Activated CD4-positive, alpha-beta memory T cell treated with anti-CD3 and anti-CD28 coated beads for 36 hours (primary cell): ENCODE results near the gene AKAP5. TPM values are rescaled to one million over a fixed set of nuclear protein-coding genes. Genes with fewer than 3 reads are reported as not detected.

ENCODE experiments used
- CTCF ChIA-PET: fragments of 350-600 bp; sonication (Branson Sonifier 250); formaldehyde crosslinking; loops from one replicate; lab custom pipeline; 2021; ENCODE audit warnings: antibody characterized with exemption, inconsistent platforms; lab: Charles Lee
- POLR2A ChIA-PET: fragments of 350-600 bp; sonication (Branson Sonifier 250); formaldehyde crosslinking; loops from one replicate; lab custom pipeline; 2021; ENCODE audit warnings: antibody characterized with exemption; lab: Charles Lee
- DNase-seq: peaks from one replicate; pipeline ENCODE4 v3.0.0-alpha.2; 2020
- H3K27ac Mint-ChIP-seq: one replicate; pipeline ENCODE4 v1.8.0; 2021; ENCODE audit warnings: mixed read lengths
- H3K27me3 Mint-ChIP-seq: one replicate; pipeline ENCODE4 v1.8.0; 2021; ENCODE audit warnings: mixed read lengths
- H3K36me3 Mint-ChIP-seq: one replicate; pipeline ENCODE4 v1.8.0; 2021; ENCODE audit warnings: mixed read lengths
- H3K4me1 Mint-ChIP-seq: one replicate; pipeline ENCODE4 v1.8.0; 2021; ENCODE audit warnings: low read depth, mixed read lengths
- H3K4me3 Mint-ChIP-seq: one replicate; pipeline ENCODE4 v1.8.0; 2021; ENCODE audit warnings: mild to moderate bottlenecking, mixed read lengths
- H3K9me3 Mint-ChIP-seq: one replicate; pipeline ENCODE4 v1.8.0; 2021; ENCODE audit warnings: mixed read lengths
- intact Hi-C: fragments of 100-400 bp; cut with micrococcal nuclease; formaldehyde crosslinking; loops from one replicate; pipeline ENCODE4 v1.15.1; 2023
- total RNA-seq, 2 experiments: library from RNA; stranded (reverse); gene quantifications; one replicate each; pipeline ENCODE4 v1.2.3, GENCODE V29; 2021

AKAP5 gene
- total RNA-seq, 2 experiments from 2014 or later = 0.74 to 1.1 TPM

DNA sequence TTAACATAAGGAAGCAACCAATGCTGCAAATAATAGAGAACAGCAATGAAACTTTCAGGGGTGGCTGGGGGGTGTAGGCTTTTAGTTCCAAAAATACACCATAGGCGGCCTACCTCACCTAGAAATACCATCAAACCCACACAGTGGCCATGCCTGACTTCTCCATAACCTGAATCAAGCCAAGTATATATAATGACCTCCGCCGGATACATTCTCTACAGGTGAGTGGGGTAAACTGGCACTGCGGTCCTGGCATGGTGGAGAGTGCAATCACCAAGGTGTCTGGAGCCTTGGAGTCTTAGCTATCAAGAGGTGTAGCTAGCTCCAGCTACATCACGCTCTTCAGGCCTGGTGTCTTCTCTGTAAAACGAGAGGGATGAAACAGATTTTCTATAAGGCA is 37.2 kb downstream of the AKAP5 start:
- DNase-seq = peak; percentile 32
- Mint-ChIP-seq H3K4me3 (peak overlapping the region; percentile 95), H3K9me3 (no peaks in the 10 kb centered on the region), H3K36me3 (peaks cover 28% of the 10 kb centered on the region), H3K4me1 (peaks cover 48% of the 10 kb centered on the region), H3K27me3 (no peaks in the 10 kb centered on the region), H3K27ac (peak overlapping the region; percentile 98)
- ChIA-PET POLR2A (interaction anchor here (1.0 to 3.8 kb wide), 7 partner anchors 9 to 164 kb away, joined by 3 to 18 read pairs (median 5); partner anchors contain the start of genes HSPA2 and MTHFD1), CTCF (interaction anchor here (1.3 to 3.2 kb wide), 4 partner anchors 8 to 73 kb away, joined by 4 to 27 read pairs (median 6); no protein-coding TSS in a partner anchor)
- intact Hi-C loops = loop anchor here (2.0 to 10.0 kb wide), 5 partner anchors 18 to 1028 kb away; partner anchors contain the start of genes CHURC1, MTHFD1 and PPP2R5E

DNA sequence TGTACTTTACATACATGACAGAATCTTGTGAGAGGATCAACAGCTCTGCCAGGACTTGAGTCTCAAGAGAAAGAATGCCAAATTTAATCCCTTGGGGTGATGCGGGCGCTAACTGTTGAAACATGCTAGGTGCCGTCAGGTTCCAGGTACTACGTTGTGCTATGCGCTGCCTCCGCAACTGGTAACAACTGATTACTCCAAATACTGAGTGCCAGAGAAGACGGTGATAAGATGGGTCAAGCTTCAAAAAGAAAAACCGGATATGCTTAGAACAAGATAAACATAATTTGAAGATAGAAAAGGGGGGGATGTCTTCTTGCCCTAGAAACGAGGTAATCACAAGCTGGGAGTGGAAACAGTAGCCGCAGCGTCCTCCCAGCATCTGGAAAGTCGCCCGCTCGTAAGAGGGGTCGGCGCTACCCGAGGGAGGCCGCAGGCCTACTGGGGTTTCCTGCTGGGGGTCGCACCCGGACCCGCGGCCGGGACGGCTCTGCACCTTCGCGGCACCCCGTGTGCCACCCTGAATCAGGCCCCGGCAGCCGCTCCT is 37.7 kb downstream of the AKAP5 start:
- Mint-ChIP-seq H3K27me3 (no peaks in the 10 kb centered on the region), H3K9me3 (no peaks in the 10 kb centered on the region), H3K36me3 (peaks cover 28% of the 10 kb centered on the region), H3K4me3 (peak overlapping the region; percentile 95), H3K4me1 (peaks cover 48% of the 10 kb centered on the region), H3K27ac (peak overlapping the region; percentile 98)
- CTCF ChIA-PET = interaction anchor here (0.7 to 3.2 kb wide), 4 partner anchors 8 to 38 kb away, joined by 3 to 27 read pairs (median 4); partner anchors contain the start of gene HSPA2
- intact Hi-C loops = loop anchor here (1.0 to 10.0 kb wide), 7 partner anchors 8 to 1028 kb away; partner anchors contain the start of genes CHURC1, MTHFD1 and PPP2R5E
- POLR2A ChIA-PET = interaction anchor here (1.0 to 3.8 kb wide), 6 partner anchors 8 to 164 kb away, joined by 3 to 18 read pairs (median 6); partner anchors contain the start of genes HSPA2 and MTHFD1
- peak; percentile 37 for DNase-seq

DNA sequence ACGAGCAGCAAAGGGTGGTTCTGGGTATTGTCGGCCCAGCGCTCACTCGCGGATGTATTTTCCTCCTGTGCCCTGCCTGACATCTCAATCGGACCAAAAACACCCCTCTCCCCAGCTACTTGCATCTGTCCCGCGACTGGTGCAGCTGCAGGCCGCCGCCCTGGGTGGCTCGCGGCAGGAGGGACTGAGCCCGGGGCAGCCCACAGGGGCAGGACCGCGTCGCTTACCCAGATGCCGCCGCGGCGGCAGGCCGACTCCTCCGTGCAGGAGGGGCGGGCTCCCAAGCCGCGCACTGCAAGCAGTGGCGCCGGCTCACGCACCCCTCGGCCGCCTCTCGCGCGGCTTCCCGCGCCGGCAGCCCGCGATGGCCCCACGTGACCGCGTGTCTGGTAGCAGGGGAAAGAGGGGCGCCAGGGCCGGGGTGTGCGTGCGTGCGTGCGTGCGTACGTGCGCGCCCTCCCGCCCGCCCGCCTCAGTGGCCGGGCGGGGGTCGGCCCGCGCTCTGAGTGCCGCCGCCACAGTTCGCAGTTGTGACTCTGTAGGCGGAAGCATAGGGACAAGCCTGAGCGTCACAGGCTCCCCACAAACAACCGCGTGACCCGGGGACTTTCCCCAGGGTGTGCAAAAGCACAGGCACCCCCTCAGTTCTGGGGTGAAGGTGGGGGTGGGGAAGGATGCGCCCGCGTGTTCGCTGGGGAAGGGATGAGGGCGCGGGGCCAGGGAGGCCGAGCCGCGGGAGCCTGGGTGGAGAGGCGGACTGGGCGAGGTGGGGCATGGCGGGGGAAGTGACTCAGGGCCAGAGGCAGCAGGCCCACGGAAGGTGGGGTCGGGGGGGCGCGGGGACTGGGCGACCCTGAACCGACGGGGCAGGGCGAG is 38.4 kb downstream of the AKAP5 start, which contains the start of gene ZBTB25:
Gene ZBTB25, minus strand, starts transcription at position 405 of the 876 bp plus-strand sequence. CDS start 13,305 bp downstream, outside the sequence.
- POLR2A ChIA-PET = interaction anchor here (0.9 to 3.8 kb wide), 11 partner anchors 8 to 862 kb away, joined by 3 to 18 read pairs (median 5); partner anchors contain the start of genes AKAP5, HSPA2 and MTHFD1
- DNase-seq = peak; percentile 95
- Mint-ChIP-seq H3K27me3 (no peaks in the 10 kb centered on the region), H3K9me3 (no peaks in the 10 kb centered on the region), H3K4me1 (peaks cover 53% of the 10 kb centered on the region), H3K36me3 (peaks cover 27% of the 10 kb centered on the region), H3K4me3 (peak within 1 kb of the TSS; percentile 95), H3K27ac (peak within 1 kb of the TSS; percentile 100)
- CTCF ChIA-PET = interaction anchor here (0.7 to 3.2 kb wide), 4 partner anchors 7 to 37 kb away, joined by 3 to 27 read pairs (median 4); partner anchors contain the start of gene HSPA2
- intact Hi-C loops = loop anchor here (1.0 to 10.0 kb wide), 10 partner anchors 8 to 1029 kb away; partner anchors contain the start of genes CHURC1, MAX, MTHFD1 and PPP2R5E

DNA sequence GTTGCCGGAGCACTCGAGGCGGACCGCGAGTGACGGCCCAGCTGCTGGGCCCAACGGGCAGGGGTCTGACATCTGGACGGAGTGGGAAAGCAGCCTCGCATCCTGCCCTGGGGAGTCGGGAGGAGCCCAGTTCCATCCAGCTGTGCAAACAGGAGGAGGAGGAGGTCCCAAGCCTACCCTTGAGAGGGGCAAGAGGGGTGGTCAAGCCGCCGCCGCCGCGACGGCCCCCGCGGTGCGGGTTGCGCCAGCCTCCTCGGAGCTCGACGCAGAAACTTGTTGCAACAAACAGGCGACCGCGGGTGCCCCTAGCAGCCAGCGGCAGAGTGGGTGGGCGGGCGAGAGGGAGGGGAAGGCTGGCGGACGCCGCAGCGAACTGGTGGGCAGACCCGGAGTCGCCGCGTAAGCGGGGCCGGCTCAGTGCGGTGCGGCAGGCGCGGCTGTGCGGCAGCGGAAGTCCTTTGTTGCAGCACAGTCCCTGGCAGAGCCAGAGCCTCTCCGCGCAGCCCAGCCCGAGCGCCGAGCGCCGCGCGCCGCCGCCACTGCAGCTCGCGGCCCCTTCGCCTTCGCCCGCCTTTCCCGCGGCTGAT is 39.1 kb downstream of the AKAP5 start, which contains the start of gene ZBTB1:
Gene ZBTB1, plus strand, starts transcription at position 461 of the 587 bp plus-strand sequence. CDS start 16,735 bp downstream, outside the sequence.
- H3K4me1 Mint-ChIP-seq = peaks cover 53% of the 10 kb centered on the region
- no peaks in the 10 kb centered on the region for H3K9me3 Mint-ChIP-seq
- H3K36me3 Mint-ChIP-seq = peaks cover 23% of the 10 kb centered on the region
- peak; percentile 93 for DNase-seq
- intact Hi-C loops = loop anchor here (2.0 to 10.0 kb wide), 6 partner anchors 82 to 1030 kb away; partner anchors contain the start of genes CHURC1, MAX and PPP2R5E
- peak within 1 kb of the TSS; percentile 100 for H3K27ac Mint-ChIP-seq
- POLR2A ChIA-PET = interaction anchor here (0.7 to 3.8 kb wide), 11 partner anchors 9 to 862 kb away, joined by 3 to 16 read pairs (median 5); partner anchors contain the start of genes AKAP5, HSPA2 and MTHFD1
- CTCF ChIA-PET = interaction anchor here (1.1 kb wide), 1 partner anchor 36 kb away, joined by 4 read pairs; the partner anchor contains the start of gene HSPA2
- H3K27me3 Mint-ChIP-seq = no peaks in the 10 kb centered on the region
- H3K4me3 Mint-ChIP-seq = peak within 1 kb of the TSS; percentile 95

DNA sequence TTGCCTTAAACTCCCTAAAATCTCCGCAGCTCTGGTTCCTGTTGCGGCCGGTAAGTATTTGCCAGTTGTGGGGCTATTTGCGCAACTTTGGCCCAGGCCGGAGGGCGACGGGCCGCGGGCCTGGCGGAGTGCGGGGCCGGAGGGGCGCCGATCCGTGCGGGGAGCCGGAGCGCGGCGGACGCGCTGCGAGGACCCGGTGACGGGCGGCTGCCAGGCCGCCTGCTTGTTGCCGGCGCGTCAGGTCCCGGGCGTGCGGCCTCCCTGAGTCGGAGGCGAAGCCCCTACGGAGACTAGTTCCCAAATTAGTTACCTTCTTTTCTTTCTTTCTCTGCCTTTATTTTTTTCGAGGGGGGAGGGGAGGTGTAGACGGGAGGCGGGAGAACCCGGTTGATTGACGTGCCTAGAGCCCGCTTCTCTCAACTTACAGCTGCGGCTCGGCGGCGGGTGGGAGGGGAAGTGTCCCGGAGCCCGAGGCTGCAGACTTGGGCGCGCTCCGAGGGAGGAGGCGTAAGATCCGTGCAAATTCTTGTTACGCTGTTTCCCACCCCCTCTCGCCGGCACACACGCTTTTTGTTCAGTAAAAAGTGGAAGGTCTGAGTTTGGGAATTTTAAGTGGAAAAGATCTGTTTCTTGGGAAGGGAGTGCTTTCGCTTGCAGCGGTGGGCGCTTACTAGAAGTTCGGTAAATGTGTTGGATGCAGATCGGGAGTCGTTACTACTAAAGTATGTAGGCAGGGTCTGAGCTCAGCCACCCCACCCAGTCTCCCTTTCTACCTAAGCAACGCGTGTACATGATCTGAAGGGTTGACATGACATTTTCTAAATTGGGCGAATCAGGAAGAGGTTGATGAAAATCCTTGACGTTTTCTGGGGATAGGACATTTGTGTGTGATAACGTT is 39.8 kb downstream of the AKAP5 start:
- H3K36me3 Mint-ChIP-seq = peaks cover 20% of the 10 kb centered on the region
- ChIA-PET CTCF (interaction anchor here (0.8 to 1.8 kb wide), 3 partner anchors 35 to 131 kb away, joined by 3 to 5 read pairs (median 4); partner anchors contain the start of gene HSPA2), POLR2A (interaction anchor here (0.7 to 3.8 kb wide), 13 partner anchors 13 to 863 kb away, joined by 3 to 16 read pairs (median 4); partner anchors contain the start of genes AKAP5, HSPA2 and MTHFD1)
- H3K27ac Mint-ChIP-seq = peak overlapping the region; percentile 100
- peak; percentile 92 for DNase-seq
- no peaks in the 10 kb centered on the region for H3K27me3 Mint-ChIP-seq
- H3K4me3 Mint-ChIP-seq = peak overlapping the region; percentile 83
- H3K9me3 Mint-ChIP-seq = no peaks in the 10 kb centered on the region
- peaks cover 53% of the 10 kb centered on the region for H3K4me1 Mint-ChIP-seq
- intact Hi-C loops = loop anchor here (1.0 to 10.0 kb wide), 8 partner anchors 35 to 1030 kb away; partner anchors contain the start of genes AKAP5, CHURC1, HSPA2 and MAX

DNA sequence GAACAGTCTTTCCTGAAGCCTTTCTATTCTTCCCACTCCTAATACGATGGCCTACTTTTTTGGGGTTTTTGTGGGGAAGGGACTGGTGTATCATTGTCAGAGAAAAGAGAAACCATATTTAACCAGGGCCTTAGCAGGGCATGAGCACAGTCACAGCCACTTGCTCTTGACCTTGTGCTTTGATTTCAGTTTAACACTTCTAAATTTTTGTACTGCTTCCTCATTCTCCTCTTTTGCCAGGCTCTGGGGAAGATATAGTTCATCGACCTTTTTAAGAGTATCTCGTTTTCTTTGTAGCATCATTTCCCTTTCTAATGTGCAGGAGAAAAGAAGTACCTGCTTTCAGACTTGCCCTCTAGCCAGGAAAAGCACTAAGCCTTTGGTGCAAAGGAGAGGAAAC is 41.4 kb downstream of the AKAP5 start:
- POLR2A ChIA-PET = interaction anchor here (0.6 to 2.1 kb wide), 2 partner anchors 119 to 174 kb away, joined by 3 to 7 read pairs; partner anchors contain the start of gene MTHFD1

DNA sequence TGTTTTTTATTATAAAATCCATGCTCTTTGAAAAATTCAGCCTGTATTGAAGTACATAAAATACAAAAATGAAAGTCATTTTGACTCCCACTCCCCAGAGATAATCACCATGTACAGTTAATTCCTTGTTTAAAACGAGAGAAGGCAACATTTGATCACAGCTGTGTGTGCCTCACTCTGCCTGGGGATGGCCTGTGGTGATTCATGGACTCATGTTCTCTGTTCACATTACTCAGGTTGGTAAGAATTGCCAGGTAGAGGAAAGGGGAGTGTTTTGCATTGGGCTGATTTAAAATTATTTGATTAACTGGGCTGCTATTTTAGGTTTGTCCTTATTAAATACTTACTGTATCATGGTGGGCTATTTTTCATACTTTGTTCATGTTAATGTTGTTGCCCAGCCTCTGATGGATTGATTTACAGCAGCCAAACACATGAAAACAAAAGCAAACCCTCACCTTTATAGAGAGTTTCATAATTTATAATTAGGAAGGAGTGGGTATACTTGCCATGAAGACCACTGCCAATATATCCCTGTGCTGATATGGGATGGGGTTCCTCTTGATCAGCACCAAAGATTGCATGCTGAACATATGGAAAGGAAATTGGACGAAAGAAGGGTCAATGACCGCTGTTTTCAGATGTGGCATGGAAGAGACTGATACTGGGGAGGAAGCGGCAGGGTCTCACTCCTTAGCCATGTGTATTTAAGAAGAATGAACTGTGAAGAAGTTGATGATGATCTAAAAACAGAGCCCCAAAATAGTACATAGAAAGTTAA is 42.3 kb downstream of the AKAP5 start:
- peak; percentile 75 for DNase-seq
- intact Hi-C loops = loop anchor here (10.0 kb wide), 2 partner anchors 407 to 1033 kb away; partner anchors contain the start of gene CHURC1
- ChIA-PET POLR2A (interaction anchor here (0.6 to 2.1 kb wide), 3 partner anchors 24 to 174 kb away, joined by 3 to 7 read pairs (median 6); partner anchors contain the start of gene MTHFD1), CTCF (interaction anchor here (0.6 to 3.9 kb wide), 5 partner anchors 8 to 77 kb away, joined by 3 to 33 read pairs (median 3); no protein-coding TSS in a partner anchor)
- Mint-ChIP-seq H3K27ac (peak overlapping the region; percentile 100), H3K36me3 (peaks cover 14% of the 10 kb centered on the region), H3K4me3 (peak overlapping the region; percentile 83), H3K4me1 (peaks cover 57% of the 10 kb centered on the region), H3K9me3 (no peaks in the 10 kb centered on the region), H3K27me3 (no peaks in the 10 kb centered on the region)

More for the DNA sequence above, 41.4 kb downstream of the AKAP5 start:
- Mint-ChIP-seq H3K36me3 (peaks cover 18% of the 10 kb centered on the region), H3K4me3 (peak overlapping the region; percentile 83), H3K27ac (peak overlapping the region; percentile 100), H3K9me3 (no peaks in the 10 kb centered on the region), H3K27me3 (no peaks in the 10 kb centered on the region), H3K4me1 (peaks cover 57% of the 10 kb centered on the region)
- intact Hi-C loops = loop anchor here (10.0 kb wide), 2 partner anchors 408 to 1032 kb away; partner anchors contain the start of gene CHURC1
- DNase-seq = no peak
- CTCF ChIA-PET = interaction anchor here (0.6 to 1.8 kb wide), 2 partner anchors 9 to 34 kb away, joined by 3 to 5 read pairs; partner anchors contain the start of gene HSPA2

DNA sequence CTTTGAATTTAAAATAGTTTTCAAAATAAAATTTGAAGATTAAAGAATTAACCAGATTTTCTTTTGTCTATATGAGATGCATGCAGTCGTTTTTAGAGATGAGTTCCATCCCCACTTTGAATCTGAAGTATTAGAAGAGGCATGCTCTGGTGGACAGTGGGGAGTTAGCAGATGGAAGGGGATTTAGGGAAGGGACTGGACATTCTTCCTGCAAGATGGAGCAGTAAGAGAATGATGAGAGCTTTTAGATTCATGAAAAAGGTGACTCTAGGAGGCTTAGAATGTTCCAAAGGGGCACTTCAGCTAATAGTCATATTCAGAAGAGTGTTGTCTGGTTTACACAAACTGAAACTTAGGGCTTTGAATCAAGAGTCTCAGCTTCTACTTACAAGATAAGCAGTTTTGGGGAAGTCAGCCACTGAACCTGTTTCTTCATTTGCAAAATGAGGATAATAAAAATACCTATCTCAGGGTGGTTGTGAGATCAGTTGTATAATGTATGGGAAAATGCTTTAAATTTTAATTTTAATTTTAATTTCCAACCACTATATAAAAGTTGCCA is 43.0 kb downstream of the AKAP5 start:
- H3K27me3 Mint-ChIP-seq = no peaks in the 10 kb centered on the region
- ChIA-PET POLR2A (interaction anchor here (1.4 to 2.1 kb wide), 2 partner anchors 25 to 120 kb away, joined by 6 to 7 read pairs; partner anchors contain the start of gene MTHFD1), CTCF (interaction anchor here (0.6 to 3.9 kb wide), 7 partner anchors 14 to 736 kb away, joined by 3 to 33 read pairs (median 7); partner anchors contain the start of gene HSPA2)
- intact Hi-C loops = loop anchor here (10.0 kb wide), 2 partner anchors 407 to 1033 kb away; partner anchors contain the start of gene CHURC1
- H3K9me3 Mint-ChIP-seq = no peaks in the 10 kb centered on the region
- peaks cover 10% of the 10 kb centered on the region for H3K36me3 Mint-ChIP-seq
- peaks cover 57% of the 10 kb centered on the region for H3K4me1 Mint-ChIP-seq
- peak overlapping the region; percentile 37 for H3K4me3 Mint-ChIP-seq
- peak overlapping the region; percentile 100 for H3K27ac Mint-ChIP-seq
- DNase-seq = no peak
